Stimulated activated CD4-positive, alpha-beta T cell treated with anti-CD3 and anti-CD28 coated beads, TNF-alpha, amount 100 ng/mL, for 4 hours (primary cell): Measurements from ENCODE around the gene SPATA25.
"Not testable (repeated sequence)": the region's sequence is repeated elsewhere in the genome, so short reads cannot be mapped to it uniquely, and the experiment has no call there.

Source experiments
- DNase-seq, 3 experiments: peaks; one replicate each; pipeline ENCODE4 v3.0.0-alpha.2; 2020; ENCODE audit warnings: low read depth in 3 of 3

The SPATA25 gene

GRCh38 chr20:45917790-45918141, 30.3 kb upstream of the SPATA25 start:
- no peak for DNase-seq

- DNase-seq = no peak
These were observed 25.7 kb upstream of the SPATA25 start for GRCh38 chr20:45913116-45913515.

DNA sequence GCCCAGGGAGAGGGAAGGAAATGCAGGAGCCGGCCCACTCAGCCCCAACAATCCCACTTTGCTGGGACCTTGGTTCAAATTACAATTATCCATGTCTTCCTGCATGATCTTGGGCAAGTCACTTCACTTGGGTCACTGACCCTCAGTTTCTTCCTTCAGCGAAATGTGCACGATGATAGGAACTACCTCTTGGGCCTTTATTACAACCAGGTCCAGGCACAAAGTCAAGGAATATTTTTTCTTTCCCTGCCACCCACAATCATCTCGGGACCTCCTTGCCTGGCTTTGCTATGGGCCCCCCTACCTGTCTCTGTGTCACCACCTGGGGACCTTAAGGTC, 24.9 kb upstream of the SPATA25 start:
- DNase-seq = no peak

DNA sequence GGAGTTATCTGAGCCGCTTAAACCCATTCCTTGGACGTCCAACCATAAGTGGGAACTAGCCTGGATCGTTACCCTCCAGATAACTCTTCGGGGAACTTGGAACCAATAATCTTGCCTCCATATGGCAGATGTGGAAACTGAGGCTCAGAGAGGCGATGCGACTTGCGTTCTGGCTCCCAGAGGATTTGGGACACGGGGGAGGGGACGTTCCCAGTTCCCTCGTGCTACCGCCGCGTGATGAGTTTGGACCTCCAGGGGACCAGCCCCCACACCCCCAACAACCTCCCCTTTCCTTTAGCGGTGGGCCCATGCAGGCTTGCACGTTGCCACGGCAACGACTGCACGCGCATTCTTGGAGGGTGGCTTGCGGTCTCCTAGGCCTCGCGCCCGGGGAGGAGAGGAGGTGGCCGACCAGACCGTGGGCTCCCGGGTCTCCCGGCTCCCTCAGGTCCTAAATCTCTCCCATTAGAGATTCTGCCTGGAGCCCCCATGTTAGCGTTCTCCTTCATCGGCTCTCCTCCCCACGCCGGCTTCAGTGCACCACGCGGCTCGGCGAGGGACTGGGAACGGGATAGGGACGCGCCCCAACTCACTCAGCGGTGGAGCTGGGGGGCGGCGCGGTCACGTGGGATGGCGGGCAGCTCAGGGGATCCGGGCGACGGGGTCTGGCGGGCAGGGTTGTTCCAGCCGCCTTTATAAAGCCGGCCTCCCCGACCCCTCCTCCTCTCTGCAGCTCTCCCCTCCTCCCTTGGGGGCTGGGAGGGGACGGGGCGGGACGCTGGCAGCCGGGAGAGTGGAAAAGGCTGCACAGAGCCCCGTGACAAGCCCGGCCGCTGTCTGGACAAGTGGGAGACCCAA, 24.3 kb upstream of the SPATA25 start, which contains the start of gene PLTP:
Gene PLTP, minus strand, starts transcription at position 670 of the 858 bp plus-strand sequence. CDS start 703 bp downstream, outside the sequence.
- no peak for DNase-seq

- peak; percentile 80 to 85 (median 82) for DNase-seq
These were observed 23.5 kb upstream of the SPATA25 start for GRCh38 chr20:45910670-45911485.

DNA sequence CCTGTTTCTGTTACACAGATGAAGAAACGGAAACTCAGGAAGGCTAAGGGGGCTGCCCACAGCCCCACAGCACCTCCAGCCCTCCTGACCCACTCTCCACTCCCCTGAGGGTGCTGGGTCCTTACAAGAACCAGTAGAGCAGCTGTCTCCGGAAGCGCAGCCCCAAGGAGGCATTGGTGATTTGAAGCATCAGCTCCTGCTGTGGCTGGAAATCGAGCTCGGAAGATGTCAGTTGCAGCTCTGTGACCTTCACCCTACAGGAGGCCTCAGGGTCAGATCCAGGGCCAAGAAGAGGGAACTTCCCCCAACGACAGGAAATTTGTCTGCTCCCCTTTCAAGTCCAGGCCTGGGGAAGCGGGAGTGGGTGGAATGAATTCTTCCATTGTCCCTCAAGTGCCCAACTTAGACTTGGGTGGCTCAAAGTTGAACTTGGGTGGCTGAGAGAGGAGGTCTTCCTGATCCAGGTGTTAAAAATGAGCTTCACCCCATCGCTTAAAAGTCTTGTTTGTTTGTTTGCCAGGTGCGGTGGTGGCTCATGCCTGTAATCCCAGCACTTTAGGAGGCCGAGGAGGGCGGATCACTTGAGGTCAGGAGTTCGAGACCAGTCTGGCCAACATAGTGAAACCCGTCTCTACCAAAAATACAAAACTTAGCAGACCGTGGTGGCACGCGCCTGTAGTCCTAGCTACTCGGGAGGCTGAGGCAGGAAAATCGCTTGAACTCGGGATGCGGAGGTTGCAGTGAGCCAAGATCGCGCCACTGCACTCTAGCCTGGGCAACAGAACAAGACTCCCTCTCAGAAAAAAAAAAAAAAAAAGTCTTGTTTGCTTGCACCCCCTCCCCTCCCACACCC, 22.6 kb upstream of the SPATA25 start:
- DNase-seq = no peak

DNA sequence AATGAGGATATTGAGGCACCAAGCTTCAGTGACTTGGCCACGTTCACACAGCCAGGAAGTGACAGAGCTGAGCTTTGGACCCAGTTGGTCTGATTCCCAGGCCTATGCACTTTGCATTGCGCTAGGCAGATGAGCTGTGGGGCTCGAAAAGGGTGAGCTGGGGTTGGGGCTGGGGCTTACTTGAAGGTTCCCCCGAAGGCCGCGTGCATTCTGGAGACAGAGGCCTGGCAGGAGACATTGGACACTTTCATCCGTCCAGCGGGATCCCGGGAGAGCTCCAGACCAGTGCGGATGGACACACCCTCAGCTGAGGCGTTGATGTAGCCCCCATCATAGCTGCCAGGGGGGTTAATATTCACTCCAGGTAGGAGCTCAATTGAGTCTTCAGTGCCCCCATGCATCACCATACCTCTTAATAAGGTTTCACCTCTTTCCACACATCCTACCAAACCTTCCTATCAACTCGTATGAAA, 21.9 kb upstream of the SPATA25 start:
- no peak for DNase-seq

DNA sequence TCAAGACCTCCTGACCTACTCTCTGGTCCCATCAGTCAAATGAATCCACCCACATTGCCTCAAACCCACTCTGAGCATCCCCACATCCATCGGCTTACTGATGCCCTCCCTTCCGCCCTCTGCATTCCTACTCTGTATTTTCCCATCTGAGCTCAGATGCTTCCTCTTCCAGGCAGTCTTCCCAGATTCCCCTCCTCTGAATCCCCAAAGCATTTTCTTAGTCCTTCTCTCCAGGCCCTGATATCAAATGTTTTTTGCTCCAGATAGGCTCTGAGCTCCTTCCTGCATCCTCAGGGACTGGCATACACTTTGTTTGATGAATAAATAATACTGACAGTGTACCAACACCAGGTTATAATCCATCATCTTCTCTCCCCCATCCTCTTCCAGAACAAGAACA, 20.7 kb upstream of the SPATA25 start:
- DNase-seq = no peak

DNA sequence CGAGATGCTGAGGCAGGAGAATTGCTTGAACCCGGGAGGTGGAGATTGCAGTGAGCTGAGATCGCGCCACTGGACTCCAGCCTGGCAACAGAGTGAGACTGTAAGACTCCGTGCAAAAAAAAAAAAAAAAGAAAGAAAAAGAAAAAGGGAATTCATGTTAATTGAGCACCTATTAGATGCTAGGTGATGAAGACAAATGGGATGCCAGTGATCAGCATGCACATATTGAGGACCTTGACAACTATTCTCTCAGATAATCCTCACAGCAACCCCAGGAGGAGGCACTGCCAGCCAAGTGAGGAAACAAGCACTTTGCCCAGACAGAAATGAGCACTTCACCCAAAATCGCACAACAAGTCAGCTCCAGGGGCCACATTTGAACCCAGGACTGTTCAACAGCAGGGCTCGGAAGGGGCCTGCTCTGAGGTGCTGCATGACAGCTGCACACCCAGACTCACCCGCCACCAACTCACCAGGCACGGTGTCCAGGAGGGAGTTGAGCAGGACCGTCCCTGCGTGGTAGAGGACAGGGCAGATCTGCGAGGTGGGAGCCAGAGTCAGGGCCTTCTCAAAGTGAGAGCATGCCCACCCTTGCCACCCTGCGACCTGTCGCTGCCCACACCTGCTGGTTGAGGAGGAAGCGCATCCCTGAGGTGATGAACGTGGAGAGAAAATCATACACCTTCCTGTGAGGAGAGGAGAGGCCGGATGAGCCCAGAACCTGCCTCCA, 20.0 kb upstream of the SPATA25 start:
- no peak for DNase-seq

GRCh38 chr20:45905505-45906079, 18.2 kb upstream of the SPATA25 start:
- no peak for DNase-seq

GRCh38 chr20:45904583-45905504, 17.4 kb upstream of the SPATA25 start:
- DNase-seq = no peak

- DNase-seq = no peak
These were observed 14.8 kb upstream of the SPATA25 start for GRCh38 chr20:45902199-45902701.

DNA sequence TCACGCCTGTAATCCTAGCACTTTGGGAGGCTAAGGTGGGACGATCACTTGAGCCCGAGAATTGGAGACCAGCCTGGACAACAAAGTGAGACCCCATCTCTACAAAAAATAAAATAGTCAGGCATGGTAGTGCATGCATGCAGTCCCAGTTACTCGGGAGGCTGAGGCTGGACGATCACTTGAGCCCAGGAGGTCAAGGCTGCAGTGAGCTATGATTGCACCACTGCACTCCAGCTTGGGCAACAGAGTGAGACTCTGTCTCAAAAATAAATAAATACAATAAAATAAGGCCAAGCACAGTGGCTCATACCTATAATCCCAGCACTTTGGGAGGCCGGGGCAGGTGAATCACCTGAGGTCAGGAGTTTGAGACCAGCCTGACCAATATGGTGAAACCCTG, 13.9 kb upstream of the SPATA25 start:
- DNase-seq = not testable (repeated sequence)

DNA sequence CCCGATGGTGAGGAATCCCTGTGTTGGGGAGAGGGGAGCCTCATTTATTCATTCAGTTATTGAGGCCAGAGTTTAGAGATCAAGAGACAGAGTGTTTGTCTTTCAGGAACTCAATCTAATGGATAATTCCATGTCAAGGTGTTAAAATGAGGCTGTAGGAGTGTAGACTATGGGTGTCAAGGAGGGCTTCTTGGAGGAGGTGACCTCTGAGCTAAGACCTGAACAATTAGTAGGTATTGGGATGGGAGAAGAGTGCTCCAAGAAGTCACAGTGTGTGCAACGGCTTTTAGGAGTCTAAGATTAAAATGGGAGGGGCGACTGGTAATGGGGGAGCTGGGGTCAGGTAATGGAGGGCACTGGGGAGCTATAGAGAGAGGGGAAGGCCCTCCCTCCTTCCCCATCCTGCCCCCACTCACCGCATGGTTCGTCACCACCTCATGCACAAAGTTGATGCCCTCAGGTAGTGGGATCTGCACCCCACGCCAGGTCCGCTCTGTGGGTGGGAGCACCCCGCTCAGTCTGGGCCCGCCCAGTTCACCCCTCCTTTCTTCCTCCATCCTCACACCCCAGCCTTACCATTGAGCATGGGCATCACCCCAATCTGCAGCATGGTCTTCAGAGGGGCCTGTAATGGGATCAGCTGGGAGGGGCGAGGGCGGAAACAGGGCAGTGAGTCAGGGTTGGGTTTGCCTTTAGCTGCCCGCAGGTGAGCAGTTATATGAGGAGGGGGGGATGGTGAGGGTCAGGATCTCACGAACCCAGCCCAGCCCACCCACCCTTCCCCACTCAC, 11.8 kb upstream of the SPATA25 start:
- DNase-seq = no peak

- no peak for DNase-seq
These were observed 10.9 kb upstream of the SPATA25 start for GRCh38 chr20:45898285-45898684.

GRCh38 chr20:45897692-45898091, 10.3 kb upstream of the SPATA25 start:
- DNase-seq = no peak

- no peak for DNase-seq
These were observed 9.9 kb upstream of the SPATA25 start for GRCh38 chr20:45897289-45897688.

DNA sequence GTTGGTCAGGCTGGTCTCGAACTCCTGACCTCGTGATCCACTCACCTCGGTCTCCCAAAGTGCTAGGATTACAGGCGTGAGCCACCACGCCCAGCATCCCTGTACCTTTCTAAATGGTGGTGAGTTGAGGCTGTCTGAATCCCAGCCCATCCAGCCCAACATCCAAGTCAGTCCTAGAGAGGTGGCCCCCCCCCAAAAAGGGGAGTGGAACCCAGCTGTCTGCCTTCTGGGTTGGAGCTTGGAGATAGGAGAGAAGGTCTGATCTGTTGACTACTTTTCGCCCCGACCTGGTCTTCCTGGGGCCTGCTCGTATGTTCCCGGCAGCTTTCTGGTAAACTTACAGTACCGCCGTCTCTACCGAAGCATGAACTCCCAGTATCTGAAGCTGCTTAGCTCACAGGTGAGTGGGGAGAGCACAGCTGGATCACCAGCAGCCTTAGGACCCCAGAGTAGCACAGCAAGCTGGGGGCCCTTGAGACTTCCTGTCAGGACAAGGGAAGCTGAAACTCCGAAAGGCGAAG, 9.3 kb upstream of the SPATA25 start:
- DNase-seq = no peak

GRCh38 chr20:45894797-45895196, 7.4 kb upstream of the SPATA25 start:
- DNase-seq = no peak
